Measurements from ENCODE around the gene UFSP2. TPM values are rescaled to one million over a fixed set of nuclear protein-coding genes. Genes with fewer than 3 reads are reported as not detected.

Gene UFSP2
- total RNA-seq, 6 experiments from 2014 or later: 12.8 to 17.6 (median 14.0) TPM

DNA sequence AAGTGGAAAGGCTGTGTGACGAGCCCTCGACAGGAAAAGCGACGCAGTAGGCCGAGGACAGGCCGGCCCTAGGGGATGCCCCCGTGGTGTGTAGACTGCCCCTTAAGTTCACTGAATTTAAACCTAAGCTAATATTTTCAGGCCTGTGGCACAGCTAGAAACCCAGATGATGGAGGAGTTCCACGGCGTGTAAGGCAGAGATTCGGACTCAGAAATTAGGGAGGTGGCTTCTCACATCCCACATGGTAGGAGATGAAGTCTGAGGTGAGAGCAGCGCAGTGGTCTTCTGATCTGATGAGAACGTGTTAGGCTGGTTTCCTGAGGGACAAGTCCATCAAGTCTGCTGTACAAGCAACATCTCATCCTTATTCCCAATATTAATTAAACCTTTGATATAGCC lies 37.8 kb downstream of the UFSP2 start:
- Histone ChIP-seq H3K36me3 (no peaks in the 10 kb centered on the region), H3K27ac (no peak overlapping the region), H3K4me1 (peaks cover 0 to 2% (median 0%) of the 10 kb centered on the region in 4 donors), H3K9me3 (no peaks in the 10 kb centered on the region), H3K27me3 (no peaks in the 10 kb centered on the region), H3K4me3 (no peak overlapping the region)
- ATAC-seq (no peak), DNase-seq (no peak)
- intact Hi-C loops (cut with DNase I): no loop called here
- WGBS (ENCODE audit: insufficient coverage, low coverage, low lambda C conversion rate, missing lambda C conversion rate): no CpG with 5 or more reads among the region's 12 CpGs
- TF ChIP-seq POLR2A (IDR thresholded peaks at IDR 0.05) (no peak), CTCF (IDR thresholded peaks at IDR 0.05) (no peak)

GRCh38 chr4:185384930-185385331 lies 40.8 kb downstream of the UFSP2 start:
- no peak for TF ChIP-seq CTCF (IDR thresholded peaks at IDR 0.05)
- no peak for TF ChIP-seq POLR2A (IDR thresholded peaks at IDR 0.05)
- peak overlapping the region in 1 of 3 donors; percentile 14 for H3K27ac ChIP-seq
- H3K36me3 ChIP-seq: no peaks in the 10 kb centered on the region
- intact Hi-C loops (cut with DNase I): no loop called here
- H3K27me3 ChIP-seq: no peaks in the 10 kb centered on the region
- H3K4me3 ChIP-seq: no peak overlapping the region
- H3K4me1 ChIP-seq: peaks cover 0 to 16% (median 0%) of the 10 kb centered on the region in 4 donors
- H3K9me3 ChIP-seq: no peaks in the 10 kb centered on the region
- DNase-seq: no peak
- WGBS (ENCODE audit: insufficient coverage, low coverage, low lambda C conversion rate, missing lambda C conversion rate): 40% methylated on average over 10 of the region's 10 CpGs
- peak in 2 of 4 donors; percentile 33 to 42 for ATAC-seq

DNA sequence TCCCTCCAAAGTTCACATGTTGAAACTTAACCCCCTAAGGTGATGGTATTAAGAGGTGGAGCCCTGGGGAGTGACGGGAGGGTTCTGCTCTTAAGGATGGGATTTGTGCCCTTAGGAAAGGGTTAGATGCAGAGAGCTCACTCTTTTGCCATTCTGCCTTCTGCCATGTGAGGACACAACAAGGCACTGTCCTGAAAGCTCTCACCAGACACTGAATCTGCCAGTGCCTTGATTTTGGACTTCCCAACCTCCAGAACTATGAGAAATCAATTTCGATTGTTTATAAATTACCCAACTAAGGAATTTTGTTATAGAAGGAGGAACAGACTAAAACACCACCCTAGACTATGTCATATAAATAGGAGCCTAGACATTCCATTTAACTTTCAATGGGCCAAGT lies 41.7 kb downstream of the UFSP2 start:
- Histone ChIP-seq H3K4me3 (no peak overlapping the region), H3K4me1 (peaks cover 0 to 19% (median 0%) of the 10 kb centered on the region in 4 donors), H3K27me3 (no peaks in the 10 kb centered on the region), H3K27ac (no peak overlapping the region), H3K36me3 (no peaks in the 10 kb centered on the region), H3K9me3 (no peaks in the 10 kb centered on the region)
- ATAC-seq: no peak
- no peak for DNase-seq
- WGBS (ENCODE audit: insufficient coverage, low coverage, low lambda C conversion rate, missing lambda C conversion rate): 100% methylated on average over 2 of the region's 2 CpGs
- intact Hi-C loops (cut with DNase I): no loop called here
- TF ChIP-seq CTCF (IDR thresholded peaks at IDR 0.05) (no peak), POLR2A (IDR thresholded peaks at IDR 0.05) (no peak)

- Histone ChIP-seq H3K4me3 (no peak overlapping the region), H3K27ac (no peak overlapping the region), H3K27me3 (no peaks in the 10 kb centered on the region), H3K36me3 (no peaks in the 10 kb centered on the region), H3K4me1 (peaks cover 0 to 19% (median 0%) of the 10 kb centered on the region in 4 donors), H3K9me3 (no peaks in the 10 kb centered on the region)
- 63% methylated on average over 2 of the region's 4 CpGs for WGBS (ENCODE audit: insufficient coverage, low coverage, low lambda C conversion rate, missing lambda C conversion rate)
- intact Hi-C loops (cut with DNase I): no loop called here
- ATAC-seq (no peak), DNase-seq (no peak)
- no peak for TF ChIP-seq CTCF (IDR thresholded peaks at IDR 0.05)
- TF ChIP-seq POLR2A (IDR thresholded peaks at IDR 0.05): no peak
Observed at GRCh38 chr4:185383451-185383850, 42.3 kb downstream of the UFSP2 start.

DNA sequence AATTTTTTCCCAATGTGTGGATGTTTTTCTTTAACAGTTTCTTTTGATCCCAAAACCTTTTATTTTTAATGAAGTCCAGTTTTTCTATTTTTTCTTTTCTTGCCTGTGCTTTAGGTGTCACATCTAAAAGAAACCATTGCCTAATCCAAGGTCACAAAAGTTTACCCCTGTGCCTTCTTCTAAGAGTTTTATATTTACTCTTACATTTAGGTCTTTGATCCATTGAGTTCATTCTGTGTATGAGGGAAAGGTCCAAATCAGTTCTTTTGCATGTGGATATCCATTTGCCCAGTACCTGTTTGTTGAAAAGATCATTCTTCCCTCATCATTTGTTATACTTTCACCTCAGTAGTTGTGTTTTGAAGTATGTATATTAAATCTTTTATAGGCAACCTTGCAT lies 43.0 kb downstream of the UFSP2 start:
- no peak for TF ChIP-seq CTCF (IDR thresholded peaks at IDR 0.05)
- no peak for TF ChIP-seq POLR2A (IDR thresholded peaks at IDR 0.05)

More for the DNA sequence above, 43.0 kb downstream of the UFSP2 start:
- H3K27ac ChIP-seq: no peak overlapping the region
- no peaks in the 10 kb centered on the region for H3K9me3 ChIP-seq
- ATAC-seq (no peak), DNase-seq (no peak)
- no peaks in the 10 kb centered on the region for H3K36me3 ChIP-seq
- H3K27me3 ChIP-seq: no peaks in the 10 kb centered on the region
- peaks cover 0 to 19% (median 0%) of the 10 kb centered on the region in 4 donors for H3K4me1 ChIP-seq
- H3K4me3 ChIP-seq: no peak overlapping the region
- intact Hi-C loops (cut with DNase I): no loop called here

Measured in right lobe of liver (tissue), 6 donors.